Measurements from ENCODE around the gene GFY.

GRCh38 chr19:49450405-49450804 is 25.2 kb downstream of the GFY start:
- no peak for TF ChIP-seq CTCF (IDR thresholded peaks at IDR 0.05)
- TF ChIP-seq EZH2 (IDR thresholded peaks at IDR 0.05; ENCODE audit: borderline replicate concordance, insufficient read depth, low read depth, low read length, poor library complexity, severe bottlenecking) = no peak

Measured in B cell (primary cell).